ENCODE measurements around the gene SLC38A10. TPM values are rescaled to one million over a fixed set of nuclear protein-coding genes. Genes with fewer than 3 reads are reported as not detected.

SLC38A10 gene
- total RNA-seq, 1 donor from 2014 or later: 261 TPM

DNA sequence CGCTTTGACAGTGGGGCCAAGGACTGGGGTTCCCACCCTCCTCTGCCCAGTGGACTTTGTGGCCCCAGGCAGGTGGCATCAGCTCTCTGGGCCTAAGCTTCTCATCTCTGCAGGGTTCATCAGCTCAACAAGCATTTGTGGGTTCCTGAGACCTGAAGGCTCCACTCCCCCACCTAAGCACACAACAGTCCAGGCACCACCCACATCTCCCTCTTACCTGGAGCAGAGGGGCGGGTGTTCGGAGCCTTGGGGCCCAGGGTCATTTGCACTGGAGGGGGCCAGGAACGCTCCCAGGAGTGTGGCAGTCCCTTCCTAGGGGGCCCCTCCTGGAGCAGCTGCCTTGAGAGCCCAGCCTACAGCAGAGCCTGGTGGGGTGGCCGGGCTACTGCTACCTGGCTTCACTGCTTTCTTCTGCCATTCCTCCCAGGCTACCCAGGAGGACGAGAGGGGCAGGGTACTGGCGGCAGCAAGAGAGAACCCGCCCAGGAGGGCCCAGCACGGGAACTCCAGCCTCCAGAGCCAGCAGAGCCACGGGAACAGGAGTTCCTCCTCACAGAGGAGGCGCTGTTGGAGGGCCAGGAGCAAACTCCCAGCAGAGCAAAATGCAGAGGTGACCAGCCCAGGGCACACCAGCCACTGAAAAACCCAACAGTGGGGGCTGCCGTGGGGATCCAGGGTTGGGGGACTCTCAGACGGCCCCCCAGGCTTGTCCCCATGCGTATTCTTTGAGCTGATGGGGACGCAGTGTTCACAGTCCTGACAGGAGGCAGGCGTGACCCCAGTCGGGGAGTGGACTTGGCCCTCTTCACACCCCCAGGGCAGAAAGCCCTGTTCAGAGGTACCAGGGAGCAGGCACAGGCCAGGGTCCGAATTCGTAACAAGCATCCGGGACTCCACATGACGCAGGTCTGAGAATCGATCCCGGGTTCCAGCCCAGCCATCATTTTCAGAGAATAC, 35.1 kb upstream of the SLC38A10 start:
- DNase-seq (ENCODE audit: low spot score in 2 of 2): no peak
- intact Hi-C loops (cut with DNase I): no loop called here
- H3K4me3 ChIP-seq: no peak overlapping the region
- H3K27me3 ChIP-seq: no peaks in the 10 kb centered on the region
- H3K36me3 ChIP-seq: no peaks in the 10 kb centered on the region
- no peak overlapping the region for H3K27ac ChIP-seq
- no peaks in the 10 kb centered on the region for H3K9me3 ChIP-seq
- peaks cover 0 to 7% of the 10 kb centered on the region in 2 donors for H3K4me1 ChIP-seq
- TF ChIP-seq, protein P1, sequence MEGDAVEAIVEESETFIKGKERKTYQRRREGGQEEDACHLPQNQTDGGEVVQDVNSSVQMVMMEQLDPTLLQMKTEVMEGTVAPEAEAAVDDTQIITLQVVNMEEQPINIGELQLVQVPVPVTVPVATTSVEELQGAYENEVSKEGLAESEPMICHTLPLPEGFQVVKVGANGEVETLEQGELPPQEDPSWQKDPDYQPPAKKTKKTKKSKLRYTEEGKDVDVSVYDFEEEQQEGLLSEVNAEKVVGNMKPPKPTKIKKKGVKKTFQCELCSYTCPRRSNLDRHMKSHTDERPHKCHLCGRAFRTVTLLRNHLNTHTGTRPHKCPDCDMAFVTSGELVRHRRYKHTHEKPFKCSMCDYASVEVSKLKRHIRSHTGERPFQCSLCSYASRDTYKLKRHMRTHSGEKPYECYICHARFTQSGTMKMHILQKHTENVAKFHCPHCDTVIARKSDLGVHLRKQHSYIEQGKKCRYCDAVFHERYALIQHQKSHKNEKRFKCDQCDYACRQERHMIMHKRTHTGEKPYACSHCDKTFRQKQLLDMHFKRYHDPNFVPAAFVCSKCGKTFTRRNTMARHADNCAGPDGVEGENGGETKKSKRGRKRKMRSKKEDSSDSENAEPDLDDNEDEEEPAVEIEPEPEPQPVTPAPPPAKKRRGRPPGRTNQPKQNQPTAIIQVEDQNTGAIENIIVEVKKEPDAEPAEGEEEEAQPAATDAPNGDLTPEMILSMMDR (IDR thresholded peaks at IDR 0.05): no peak

DNA sequence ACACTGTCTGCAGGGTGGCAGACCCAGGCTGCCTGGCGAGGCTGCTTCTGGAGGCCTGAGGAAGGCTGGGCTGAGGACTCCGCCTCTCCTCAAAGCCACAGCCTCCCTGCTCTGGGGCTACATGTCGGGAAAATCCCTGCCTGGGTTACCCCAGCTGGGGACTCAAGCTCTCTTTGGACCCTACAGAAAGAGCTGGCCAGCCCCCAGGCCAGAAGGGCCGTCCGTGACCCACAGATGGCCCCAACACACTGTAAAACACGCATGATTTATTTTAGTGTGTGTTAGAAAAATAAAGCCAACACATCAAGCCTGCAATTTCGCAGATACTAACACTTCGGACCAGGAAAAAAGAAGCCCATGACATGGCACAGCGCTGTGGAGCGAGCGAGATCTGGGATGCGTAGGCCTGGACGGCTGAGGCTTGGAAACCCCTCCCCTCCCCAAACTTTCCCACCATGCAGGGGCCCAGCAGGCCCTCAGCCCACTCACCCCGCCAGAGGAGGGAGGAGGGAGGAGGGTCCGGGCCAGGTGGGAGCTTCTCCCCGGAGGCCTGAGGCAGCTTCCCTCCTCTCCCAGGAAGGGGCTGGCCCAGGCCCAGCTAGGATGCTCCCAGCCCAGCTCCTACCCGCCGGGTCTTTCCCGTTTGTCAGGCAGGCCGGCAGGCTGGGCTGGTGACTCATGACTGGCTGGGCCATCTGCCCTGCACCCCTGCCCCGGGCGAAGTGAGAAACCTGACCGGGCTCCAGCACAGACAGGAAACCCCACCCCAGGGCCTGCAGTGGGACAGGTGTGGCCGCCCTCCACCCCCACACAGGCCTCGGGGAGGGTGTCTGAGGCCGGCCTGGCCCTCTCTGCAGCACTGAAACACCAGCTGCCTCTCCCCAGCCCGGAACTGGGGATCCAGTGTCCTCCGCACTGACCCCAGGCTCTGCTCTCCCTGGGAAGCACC, 34.1 kb upstream of the SLC38A10 start:
- H3K27me3 ChIP-seq: no peaks in the 10 kb centered on the region
- H3K9me3 ChIP-seq: no peaks in the 10 kb centered on the region
- H3K4me1 ChIP-seq: peaks cover 0 to 7% of the 10 kb centered on the region in 2 donors
- H3K36me3 ChIP-seq: no peaks in the 10 kb centered on the region
- H3K4me3 ChIP-seq: no peak overlapping the region
- peak overlapping the region in 1 of 2 donors; percentile 9 for H3K27ac ChIP-seq
- DNase-seq (ENCODE audit: low spot score in 2 of 2): peak; percentile 35 to 80
- intact Hi-C loops (cut with DNase I): no loop called here
- TF ChIP-seq, protein P1 (IDR thresholded peaks at IDR 0.05): no peak

DNA sequence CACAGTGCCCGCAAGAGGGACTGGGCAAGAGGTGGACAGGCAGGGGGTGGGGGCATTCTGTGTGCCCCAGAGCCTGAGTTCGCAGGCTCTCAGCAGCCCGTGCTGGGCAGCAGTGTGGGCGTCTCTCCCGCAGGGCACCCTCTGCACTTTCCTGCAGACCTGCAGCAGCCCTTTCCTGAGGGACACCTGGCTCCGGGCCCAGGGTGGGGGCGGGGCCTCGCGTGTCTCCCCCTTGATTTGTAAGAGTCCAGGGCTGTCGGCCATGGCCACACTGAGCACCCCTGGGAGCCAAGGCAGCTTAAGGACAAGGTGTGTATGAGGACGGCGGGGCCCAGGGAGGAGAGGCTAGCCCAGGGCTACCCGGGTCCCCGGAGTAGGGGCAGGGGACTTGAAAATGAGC, 33.4 kb upstream of the SLC38A10 start:
- H3K27ac ChIP-seq: no peak overlapping the region
- H3K27me3 ChIP-seq: no peaks in the 10 kb centered on the region
- DNase-seq (ENCODE audit: low spot score in 2 of 2): no peak
- TF ChIP-seq, protein P1 (IDR thresholded peaks at IDR 0.05): no peak
- H3K4me1 ChIP-seq: peaks cover 0 to 7% of the 10 kb centered on the region in 2 donors
- no peaks in the 10 kb centered on the region for H3K9me3 ChIP-seq
- intact Hi-C loops (cut with DNase I): no loop called here
- H3K4me3 ChIP-seq: no peak overlapping the region
- no peaks in the 10 kb centered on the region for H3K36me3 ChIP-seq

DNA sequence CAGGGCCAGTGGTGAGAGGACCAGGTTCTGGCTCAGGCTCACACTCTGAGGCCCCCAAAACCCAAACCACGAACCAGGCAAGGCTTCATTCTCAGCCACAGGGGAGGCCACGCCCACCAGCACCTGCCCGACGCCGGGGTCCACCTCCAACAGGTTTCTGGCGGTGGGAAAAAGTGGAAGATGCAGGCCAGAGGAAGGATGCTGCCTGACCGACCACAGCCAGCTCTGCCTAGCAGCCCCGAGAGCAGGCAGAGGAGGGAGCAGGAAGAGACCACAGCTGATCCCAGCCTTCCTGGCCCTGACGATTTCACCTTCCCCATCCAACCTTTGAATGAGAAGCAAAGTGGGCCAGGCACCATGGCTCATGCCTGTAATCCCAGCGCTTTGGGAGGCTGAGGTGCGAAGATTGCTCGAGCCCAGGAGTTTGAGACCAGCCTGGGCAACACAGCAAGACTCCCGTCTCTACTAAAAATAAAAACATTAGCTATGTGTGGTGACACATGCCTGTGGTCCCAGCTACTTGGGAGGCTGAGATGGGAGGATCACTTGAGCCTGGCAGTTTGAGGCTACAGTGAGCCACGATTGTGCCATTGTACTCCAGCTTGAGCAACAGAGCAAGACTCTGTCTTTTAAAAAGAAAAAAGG, 30.7 kb upstream of the SLC38A10 start:
- no peak overlapping the region for H3K27ac ChIP-seq
- DNase-seq (ENCODE audit: low spot score in 2 of 2): no peak
- H3K9me3 ChIP-seq: no peaks in the 10 kb centered on the region
- intact Hi-C loops (cut with DNase I): no loop called here
- no peaks in the 10 kb centered on the region for H3K27me3 ChIP-seq
- H3K4me1 ChIP-seq: peaks cover 0 to 7% of the 10 kb centered on the region in 2 donors
- TF ChIP-seq, protein P1 (IDR thresholded peaks at IDR 0.05): no peak
- H3K4me3 ChIP-seq: no peak overlapping the region
- no peaks in the 10 kb centered on the region for H3K36me3 ChIP-seq

Data from ascending aorta (tissue), 2 donors.